NCI-H2081 (cell line): ENCODE data around the gene SLC9A7.

Experiments
- DNase-seq, 2 experiments: peaks; one replicate each; lab custom pipeline; 2025; lab: John Stamatoyannopoulos, UW

SLC9A7 gene

GRCh38 chrX:46602468-46603102, 156.3 kb downstream of the SLC9A7 start:
- DNase-seq: no peak

DNA sequence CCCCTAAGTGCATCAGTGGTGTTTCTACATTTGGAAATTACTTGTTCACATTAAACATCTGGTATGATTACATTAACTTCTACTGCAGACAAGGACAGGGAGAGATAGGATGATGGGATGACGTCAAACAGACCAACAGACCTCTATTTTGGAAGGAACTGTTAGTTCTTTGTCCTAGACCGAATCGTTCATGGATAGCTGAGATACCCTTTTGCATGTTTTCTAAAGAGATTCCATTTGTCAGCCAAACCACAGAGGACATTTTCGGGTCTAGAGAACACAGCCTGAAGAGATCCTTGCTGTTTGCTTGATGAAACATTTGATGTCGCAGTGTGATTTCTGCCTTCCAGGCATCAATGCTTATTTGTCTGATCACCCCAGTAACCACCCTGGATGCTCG, 157.6 kb downstream of the SLC9A7 start:
- DNase-seq: no peak

GRCh38 chrX:46599051-46599560, 159.8 kb downstream of the SLC9A7 start:
- no peak for DNase-seq

- no peak for DNase-seq
These were observed 161.1 kb downstream of the SLC9A7 start for GRCh38 chrX:46597771-46598170.

DNA sequence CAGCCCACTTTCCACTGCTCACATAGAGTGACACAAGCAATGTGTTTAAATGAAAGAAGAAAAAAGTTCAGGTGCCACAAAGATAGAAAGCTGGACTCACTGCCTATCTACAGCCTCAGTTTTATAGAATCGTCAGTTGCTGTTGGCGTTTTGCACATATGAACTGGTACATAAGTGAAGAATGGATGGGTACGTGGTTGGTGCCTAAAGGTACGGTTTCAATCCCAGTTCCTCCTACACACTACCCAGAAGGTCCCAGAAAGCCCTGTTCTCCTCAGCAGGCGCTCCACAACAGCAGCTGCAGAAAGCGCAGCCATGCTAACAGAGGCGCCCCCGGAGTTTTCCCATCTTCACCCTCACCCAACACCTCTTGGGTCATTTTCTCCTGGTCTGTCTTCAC, 161.7 kb downstream of the SLC9A7 start:
- DNase-seq: no peak

DNA sequence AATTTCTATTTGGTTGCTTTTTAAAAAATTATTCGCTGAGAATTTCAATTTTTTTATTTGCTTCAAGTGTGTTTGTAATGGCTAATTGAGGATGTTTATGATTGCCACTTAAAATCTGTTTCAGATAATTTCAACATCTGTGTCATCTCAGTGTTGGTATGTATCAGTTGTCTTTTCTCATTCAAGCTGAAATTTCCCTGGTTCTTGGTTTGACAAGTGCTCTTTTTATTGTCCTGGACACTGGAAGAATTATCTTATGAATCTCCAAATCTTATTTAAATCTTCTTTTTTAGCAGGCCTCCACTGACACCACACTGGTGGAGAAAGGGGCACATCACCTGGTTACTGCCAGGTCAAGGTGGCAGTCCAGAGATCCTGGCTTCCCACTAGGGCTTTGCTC, 163.8 kb downstream of the SLC9A7 start:
- DNase-seq: no peak

DNA sequence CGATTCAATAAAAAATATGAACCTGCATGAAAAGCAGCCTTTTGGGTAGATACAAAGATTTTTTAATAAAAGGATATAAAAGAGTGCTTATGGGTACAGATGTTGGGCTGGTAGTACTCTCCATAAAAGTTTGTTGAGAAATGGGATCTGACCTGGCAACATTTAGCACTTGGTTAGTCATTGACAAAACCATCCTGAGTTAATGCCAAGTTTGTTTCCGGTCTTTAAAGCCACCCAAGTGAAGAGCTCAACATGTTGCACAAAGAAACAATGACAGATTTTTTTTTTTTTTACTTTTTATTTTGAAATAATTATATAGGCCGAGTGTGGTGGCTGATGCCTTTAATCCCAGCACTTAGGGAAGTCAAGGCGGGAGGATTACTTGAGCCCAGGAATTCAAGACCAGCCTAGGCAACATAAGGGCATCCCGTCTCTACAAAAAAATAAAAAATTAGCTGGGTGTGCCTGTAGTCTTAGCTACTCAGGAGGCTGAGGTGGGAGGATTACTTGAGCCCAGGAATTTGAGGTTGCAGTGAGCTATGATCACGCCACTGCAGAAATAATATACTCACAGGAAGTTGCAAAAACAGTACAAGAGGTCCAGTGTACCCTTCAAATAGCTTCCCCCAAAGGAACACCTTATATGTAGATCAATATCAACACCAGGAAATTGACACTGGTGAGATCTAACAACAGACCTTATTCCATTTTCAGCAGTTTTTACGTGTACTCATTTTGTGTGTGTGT, 168.8 kb downstream of the SLC9A7 start:
- DNase-seq: no peak

GRCh38 chrX:46588263-46588662, 170.7 kb downstream of the SLC9A7 start:
- no peak for DNase-seq

DNA sequence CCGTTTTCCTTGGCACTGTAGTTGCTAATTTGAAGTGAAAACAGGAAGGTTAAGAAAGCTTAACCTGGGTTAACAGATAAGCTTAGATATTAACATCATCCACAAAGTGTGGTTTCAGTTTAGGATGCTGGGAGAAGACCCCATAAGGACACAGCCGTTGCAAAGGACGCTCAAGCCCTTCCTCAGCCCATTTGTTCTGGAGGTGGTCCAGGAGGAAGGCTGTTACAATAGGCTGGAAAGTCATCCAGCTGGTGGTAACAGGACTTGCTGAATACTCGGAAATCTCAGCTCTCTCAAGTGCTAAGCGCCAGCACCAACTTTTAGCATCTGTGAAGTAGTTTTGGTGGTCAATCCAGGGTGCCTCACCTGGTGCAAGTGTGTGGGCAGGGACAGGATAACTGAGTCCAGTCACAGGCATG, 171.2 kb downstream of the SLC9A7 start:
- no peak for DNase-seq

GRCh38 chrX:46587158-46587557, 171.8 kb downstream of the SLC9A7 start:
- no peak for DNase-seq

GRCh38 chrX:46584736-46585135, 174.2 kb downstream of the SLC9A7 start:
- no peak for DNase-seq

DNA sequence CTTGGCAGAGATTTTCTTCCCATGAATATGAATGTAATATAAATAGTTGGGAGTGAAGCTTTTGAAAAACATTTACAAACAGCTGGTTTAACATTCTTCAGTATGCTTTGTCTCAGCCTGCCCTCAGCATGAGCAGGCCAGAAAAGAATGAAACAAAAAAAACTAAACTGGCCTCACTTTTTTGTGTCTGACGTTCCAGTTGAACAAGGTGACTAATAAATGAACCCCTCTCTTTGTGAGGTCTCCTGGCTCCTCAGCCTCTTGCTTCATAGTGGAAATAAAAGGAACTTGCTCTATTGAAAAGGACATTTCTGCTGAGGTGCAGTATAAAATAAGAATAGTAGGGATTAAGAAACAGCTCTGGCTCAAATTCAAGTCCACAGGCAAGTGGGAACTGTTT, 176.0 kb downstream of the SLC9A7 start:
- DNase-seq: no peak

GRCh38 chrX:46582325-46582724, 176.6 kb downstream of the SLC9A7 start:
- no peak for DNase-seq

DNA sequence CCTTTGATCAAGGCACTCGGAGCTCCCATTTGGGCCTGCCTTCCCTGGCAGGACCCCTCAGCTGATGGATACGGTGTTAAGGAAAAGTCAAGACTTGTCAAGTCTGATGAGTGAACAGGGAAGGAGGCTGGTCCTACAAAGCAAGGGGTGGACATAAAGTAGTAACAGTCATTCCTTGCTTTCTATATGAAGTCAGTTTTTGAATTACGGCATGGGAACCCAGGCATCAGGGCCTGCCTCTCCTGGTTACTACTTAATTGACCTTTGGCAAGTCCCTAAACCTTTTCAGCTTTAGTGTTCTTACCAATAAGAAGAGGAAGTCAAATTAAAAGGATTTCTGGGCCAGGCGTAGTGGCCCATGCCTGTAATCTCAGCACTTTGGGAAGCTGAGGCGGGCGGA, 178.3 kb downstream of the SLC9A7 start:
- no peak for DNase-seq

GRCh38 chrX:46579250-46579649, 179.7 kb downstream of the SLC9A7 start:
- no peak for DNase-seq

GRCh38 chrX:46577221-46578005, 181.5 kb downstream of the SLC9A7 start:
- DNase-seq: no peak

DNA sequence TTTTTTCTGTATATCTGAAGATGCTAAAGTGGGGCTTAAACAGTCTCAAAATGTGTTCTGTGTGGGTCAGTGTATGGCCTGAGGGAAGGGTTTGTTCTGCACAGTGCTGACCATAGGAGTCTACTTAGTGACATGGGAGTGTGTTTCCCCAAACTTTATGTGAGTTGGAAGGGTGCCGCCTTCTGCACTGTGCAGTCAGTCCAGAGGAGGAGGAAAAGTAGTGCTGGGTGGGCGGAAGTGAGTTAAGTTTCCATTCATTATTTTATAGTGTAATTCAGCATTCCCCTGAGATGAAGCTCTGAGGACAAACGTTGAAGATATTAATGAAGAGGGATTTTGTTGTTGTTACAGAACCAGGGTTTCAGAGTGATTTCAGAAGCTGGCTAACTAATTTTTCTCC, 182.5 kb downstream of the SLC9A7 start:
- DNase-seq: no peak

GRCh38 chrX:46575991-46576392, 182.9 kb downstream of the SLC9A7 start:
- DNase-seq: no peak

DNA sequence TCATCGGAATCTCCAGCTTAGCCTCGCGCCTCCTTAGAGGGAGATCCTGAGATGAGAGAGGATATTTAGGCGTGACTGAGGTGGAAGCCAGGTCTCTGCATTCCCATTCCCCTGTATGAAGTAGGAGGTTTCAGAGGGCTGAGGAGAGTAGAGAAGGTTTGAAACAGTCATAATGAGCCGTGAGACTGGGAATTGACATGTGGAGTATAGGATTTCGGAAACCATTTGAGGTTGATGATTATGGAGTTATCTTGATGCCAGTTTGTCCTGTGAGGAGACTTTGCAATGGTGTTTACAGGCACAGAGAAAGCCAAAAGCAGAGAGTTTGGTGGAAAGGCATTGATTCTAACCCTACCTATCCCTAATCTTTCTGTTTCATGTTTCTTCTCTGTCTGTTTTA, 183.3 kb downstream of the SLC9A7 start:
- no peak for DNase-seq

DNA sequence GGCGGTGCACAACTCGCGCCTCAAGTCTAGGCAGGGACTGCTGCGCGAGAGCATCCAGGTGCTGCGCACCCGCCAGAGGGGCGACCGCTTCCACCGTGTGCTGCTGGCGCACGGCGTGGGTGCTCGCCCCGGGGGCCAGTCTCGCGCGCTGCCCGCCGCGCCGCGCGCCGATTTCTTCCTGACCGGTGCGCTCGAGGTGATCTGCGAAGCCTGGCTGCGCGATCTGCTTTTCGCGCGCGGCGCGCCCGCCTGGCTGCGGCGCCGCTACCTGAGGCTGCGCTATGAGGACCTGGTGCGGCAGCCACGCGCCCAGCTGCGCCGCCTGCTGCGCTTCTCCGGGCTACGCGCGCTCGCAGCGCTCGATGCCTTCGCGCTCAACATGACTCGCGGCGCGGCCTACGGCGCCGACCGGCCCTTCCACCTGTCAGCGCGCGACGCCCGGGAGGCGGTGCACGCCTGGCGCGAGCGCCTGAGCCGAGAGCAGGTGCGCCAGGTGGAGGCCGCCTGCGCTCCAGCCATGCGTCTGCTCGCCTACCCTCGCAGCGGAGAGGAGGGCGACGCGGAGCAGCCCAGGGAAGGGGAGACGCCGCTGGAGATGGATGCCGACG, 184.0 kb downstream of the SLC9A7 start:
- peak; percentile 32 to 76 for DNase-seq

DNA sequence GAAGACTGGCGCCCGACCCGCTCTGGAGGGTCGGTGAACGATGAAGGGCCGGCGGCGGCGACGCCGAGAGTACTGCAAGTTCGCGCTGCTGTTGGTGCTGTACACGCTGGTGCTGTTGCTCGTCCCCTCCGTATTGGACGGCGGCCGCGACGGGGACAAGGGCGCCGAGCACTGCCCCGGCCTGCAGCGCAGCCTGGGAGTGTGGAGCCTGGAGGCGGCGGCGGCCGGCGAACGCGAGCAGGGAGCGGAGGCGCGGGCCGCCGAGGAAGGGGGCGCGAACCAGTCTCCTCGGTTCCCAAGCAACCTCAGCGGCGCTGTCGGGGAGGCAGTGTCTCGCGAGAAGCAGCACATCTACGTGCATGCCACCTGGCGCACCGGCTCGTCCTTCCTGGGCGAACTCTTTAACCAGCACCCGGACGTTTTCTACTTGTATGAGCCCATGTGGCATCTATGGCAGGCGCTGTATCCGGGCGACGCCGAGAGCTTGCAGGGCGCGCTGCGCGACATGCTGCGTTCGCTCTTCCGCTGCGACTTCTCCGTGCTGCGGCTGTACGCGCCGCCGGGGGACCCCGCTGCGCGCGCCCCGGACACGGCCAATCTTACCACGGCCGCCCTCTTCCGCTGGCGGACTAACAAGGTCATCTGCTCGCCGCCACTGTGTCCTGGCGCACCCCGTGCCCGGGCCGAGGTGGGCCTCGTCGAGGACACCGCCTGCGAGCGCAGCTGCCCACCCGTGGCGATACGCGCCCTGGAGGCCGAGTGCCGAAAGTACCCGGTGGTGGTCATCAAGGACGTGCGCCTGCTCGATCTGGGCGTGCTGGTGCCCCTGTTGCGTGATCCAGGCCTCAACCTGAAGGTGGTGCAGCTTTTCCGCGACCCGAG, 184.8 kb downstream of the SLC9A7 start:
- DNase-seq: peak; percentile 62 to 70
